Pulmonary artery endothelial cell (primary cell): ENCODE measurements around the gene PRIM2. TPM values are rescaled to one million over a fixed set of nuclear protein-coding genes. Genes with fewer than 3 reads are reported as not detected.
"Not testable (repeated sequence)": the region's sequence is repeated elsewhere in the genome, so short reads cannot be mapped to it uniquely, and the experiment has no call there.

Experiments used
- DNase-seq: peaks from one replicate; pipeline ENCODE4 v3.0.0-alpha.2; 2011; ENCODE audit warnings: low read depth, low spot score
- total RNA-seq: library from RNA; depleted of rRNA; stranded (reverse); fragments of >200 nt; gene quantifications from 2 replicates; pipeline ENCODE4 v1.2.3, GENCODE V29; 2014

The PRIM2 gene
- total RNA-seq, 1 donor from 2014 or later = 22.0 TPM

GRCh38 chr6:57500368-57501021, 183.1 kb downstream of the PRIM2 start:
- not testable (repeated sequence) for DNase-seq

- not testable (repeated sequence) for DNase-seq
Measured at GRCh38 chr6:57502387-57502786, 185.0 kb downstream of the PRIM2 start.

GRCh38 chr6:57505251-57505650, 187.8 kb downstream of the PRIM2 start:
- DNase-seq = not testable (repeated sequence)

- DNase-seq = not testable (repeated sequence)
Measured at GRCh38 chr6:57510390-57510789, 193.0 kb downstream of the PRIM2 start.

- DNase-seq = not testable (repeated sequence)
Measured at GRCh38 chr6:57515171-57515570, 197.7 kb downstream of the PRIM2 start.

GRCh38 chr6:57515845-57516244, 198.4 kb downstream of the PRIM2 start:
- not testable (repeated sequence) for DNase-seq

GRCh38 chr6:57516776-57517175, 199.3 kb downstream of the PRIM2 start:
- not testable (repeated sequence) for DNase-seq

GRCh38 chr6:57519198-57519597, 201.8 kb downstream of the PRIM2 start:
- not testable (repeated sequence) for DNase-seq

GRCh38 chr6:57521085-57521484, 203.7 kb downstream of the PRIM2 start:
- not testable (repeated sequence) for DNase-seq

- not testable (repeated sequence) for DNase-seq
Measured at GRCh38 chr6:57523221-57523620, 205.8 kb downstream of the PRIM2 start.

- not testable (repeated sequence) for DNase-seq
Measured at GRCh38 chr6:57529755-57530154, 212.3 kb downstream of the PRIM2 start.

GRCh38 chr6:57532660-57533059, 215.2 kb downstream of the PRIM2 start:
- not testable (repeated sequence) for DNase-seq

- not testable (repeated sequence) for DNase-seq
Measured at GRCh38 chr6:57535121-57535520, 217.7 kb downstream of the PRIM2 start.

- not testable (repeated sequence) for DNase-seq
Measured at GRCh38 chr6:57535994-57536393, 218.6 kb downstream of the PRIM2 start.

- DNase-seq = not testable (repeated sequence)
Measured at GRCh38 chr6:57537916-57538315, 220.5 kb downstream of the PRIM2 start.

GRCh38 chr6:57551961-57552360, 234.5 kb downstream of the PRIM2 start:
- not testable (repeated sequence) for DNase-seq

- DNase-seq = not testable (repeated sequence)
Measured at GRCh38 chr6:57557855-57558254, 240.4 kb downstream of the PRIM2 start.

- DNase-seq = not testable (repeated sequence)
Measured at GRCh38 chr6:57559170-57559569, 241.7 kb downstream of the PRIM2 start.

- DNase-seq = not testable (repeated sequence)
Measured at GRCh38 chr6:57562233-57562632, 244.8 kb downstream of the PRIM2 start.

- DNase-seq = not testable (repeated sequence)
Measured at GRCh38 chr6:57572119-57572518, 254.7 kb downstream of the PRIM2 start.

GRCh38 chr6:57572844-57573243, 255.4 kb downstream of the PRIM2 start:
- not testable (repeated sequence) for DNase-seq

GRCh38 chr6:57577023-57577422, 259.6 kb downstream of the PRIM2 start:
- DNase-seq = not testable (repeated sequence)

GRCh38 chr6:57579489-57579888, 262.1 kb downstream of the PRIM2 start:
- not testable (repeated sequence) for DNase-seq
